Stimulated activated naive CD4-positive, alpha-beta T cell treated with Interleukin-2 at 50 U/mL for 16 hours (primary cell): ENCODE results near the gene SBF2.

ENCODE experiments used
- DNase-seq: peaks from one replicate; lab custom pipeline; 2025; lab: John Stamatoyannopoulos, UW

The SBF2 gene

DNA sequence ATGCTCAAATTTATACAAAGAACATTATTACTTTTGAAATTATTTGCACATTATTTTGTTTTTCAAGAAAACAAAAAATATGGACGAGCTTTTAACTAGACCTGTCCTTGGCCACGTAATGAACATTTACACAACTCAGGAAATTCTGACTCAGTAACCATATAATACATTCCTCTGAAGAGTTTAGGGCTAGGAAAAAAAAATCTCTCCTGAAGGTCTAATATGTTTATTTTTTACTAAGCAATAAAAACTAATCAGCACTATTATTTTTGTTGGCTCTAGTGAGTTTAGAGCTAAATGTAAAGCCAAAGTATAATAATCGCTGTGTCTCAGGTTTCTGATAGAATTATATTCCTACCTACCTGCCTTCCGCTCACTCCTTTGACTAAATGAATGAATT, 442.7 kb downstream of the SBF2 start:
- no peak for DNase-seq

DNA sequence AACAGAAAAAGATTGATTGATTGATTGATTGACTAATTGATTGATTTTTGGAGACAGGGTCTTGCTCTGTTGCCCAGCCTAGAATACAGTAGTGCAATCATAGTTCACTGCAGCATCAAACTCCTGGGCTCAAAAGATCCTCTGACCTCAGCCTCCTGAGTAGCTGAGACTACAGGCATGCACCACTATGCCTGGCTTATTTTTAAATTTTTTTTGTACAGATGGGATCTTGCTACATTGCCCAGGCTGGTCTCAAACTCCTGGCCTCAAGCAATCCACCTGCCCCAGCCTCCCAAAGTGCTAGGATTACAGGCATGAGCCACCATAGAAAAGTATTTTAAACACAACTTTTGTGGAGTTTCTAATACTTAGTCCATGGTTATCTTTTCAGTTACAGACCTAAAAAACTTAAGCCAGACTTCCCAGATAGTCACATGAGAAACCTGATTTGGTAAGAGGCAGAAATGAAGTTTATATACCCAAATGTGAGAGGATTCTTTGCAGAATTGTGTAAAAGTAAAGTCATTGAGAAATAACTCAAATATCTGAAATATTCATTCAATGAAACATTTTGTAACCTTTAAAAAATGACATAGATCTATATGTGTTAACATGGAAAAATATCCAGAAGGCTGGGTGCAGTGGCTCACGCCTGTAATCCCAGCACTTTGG, 443.7 kb downstream of the SBF2 start:
- no peak for DNase-seq

DNA sequence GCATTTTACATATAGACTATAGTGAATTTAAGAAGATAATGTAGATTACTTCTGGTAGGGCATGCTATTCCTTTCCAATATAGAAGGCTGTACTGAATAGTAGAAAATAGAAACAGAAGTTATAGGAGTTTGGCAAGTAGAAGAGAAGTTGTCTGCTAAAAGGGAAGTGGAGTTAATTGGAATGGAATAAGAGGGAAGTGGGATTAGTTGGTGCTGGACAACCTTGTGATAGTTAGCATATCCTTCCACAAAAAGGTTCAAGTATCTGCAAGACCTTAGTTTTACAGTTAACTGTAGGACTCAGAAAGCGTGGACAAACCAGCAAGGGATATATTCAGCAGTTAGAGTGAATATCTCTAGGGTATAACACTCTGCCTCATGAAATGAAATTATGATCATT, 444.6 kb downstream of the SBF2 start:
- no peak for DNase-seq

DNA sequence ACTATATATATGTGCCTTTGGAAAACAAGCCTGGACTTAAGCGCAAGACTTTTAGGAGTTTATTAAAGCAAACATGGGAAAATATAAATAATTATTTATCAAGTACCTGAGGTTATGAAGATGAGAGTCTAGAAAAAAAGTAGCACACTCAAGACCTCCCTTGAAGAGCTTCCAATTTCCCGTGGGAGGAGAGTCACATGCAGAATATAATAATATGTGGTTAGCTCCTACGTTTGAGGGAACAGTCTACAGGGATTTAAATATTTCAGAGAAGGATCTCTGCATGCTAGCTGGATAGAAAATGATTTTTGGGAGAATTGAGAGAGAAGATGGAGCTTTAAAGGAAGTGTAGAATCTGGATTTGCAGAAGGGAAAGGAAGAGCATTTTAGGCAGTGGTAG, 446.4 kb downstream of the SBF2 start:
- DNase-seq = no peak

DNA sequence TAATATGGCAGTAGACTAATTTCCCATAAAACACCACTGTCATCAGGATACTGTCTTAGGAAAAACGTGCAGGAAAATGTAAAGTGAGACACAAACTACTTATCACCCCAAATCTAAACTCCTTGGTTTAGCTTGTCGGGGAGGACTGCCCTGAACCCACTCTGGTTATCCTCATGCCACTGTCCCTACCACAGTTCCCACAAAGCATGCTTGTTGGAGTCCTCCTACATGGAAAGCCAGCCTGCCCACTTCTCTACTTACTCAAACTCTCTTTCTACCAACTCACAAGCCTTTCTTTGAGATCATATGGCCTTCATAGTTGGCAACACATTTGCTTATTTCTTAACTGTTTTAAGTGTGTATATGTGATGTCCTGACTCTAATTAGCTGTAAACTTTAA, 451.1 kb downstream of the SBF2 start:
- DNase-seq = no peak

DNA sequence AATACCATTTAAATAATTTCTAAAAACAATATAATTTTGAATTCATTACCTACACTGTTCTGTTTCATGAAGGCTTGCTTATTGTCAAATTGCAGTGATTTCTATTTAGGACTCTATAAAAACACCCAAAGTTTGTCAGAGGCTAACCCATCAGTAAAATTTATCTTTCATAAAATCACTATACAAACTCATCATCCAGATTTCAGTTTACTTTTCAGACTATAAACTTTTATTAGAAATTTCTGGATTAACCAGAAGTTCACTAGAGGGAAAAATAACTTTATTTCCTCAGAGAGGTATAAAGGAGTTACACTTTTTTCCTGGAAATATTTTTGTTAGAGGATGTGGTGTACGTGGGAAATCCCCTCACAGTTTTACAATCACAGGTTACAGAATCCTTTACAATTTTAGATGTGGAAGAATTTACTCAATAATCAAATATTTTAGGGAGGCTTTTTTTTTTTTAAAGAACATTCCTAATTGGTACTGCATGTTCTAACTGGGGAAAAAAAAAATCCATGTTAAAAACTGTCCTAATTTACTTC, 453.5 kb downstream of the SBF2 start:
- DNase-seq = no peak

DNA sequence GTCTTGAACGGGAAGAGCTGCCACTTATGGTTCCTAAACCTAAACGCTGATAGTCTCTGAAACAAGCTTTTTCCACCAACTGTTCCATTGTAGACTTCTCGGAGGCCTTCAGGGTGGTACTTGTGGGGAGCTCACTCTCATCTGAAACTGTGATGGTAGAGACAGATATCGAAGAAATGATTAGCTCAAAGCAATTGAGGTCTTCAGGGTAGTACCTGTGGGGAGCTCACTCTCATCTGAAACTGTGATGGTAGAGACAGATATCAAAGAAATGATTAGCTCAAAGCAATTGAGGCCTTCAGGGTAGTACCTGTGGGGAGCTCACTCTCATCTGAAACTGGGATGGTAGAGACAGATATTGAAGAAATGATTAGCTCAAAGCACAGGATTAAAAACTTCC, 454.5 kb downstream of the SBF2 start:
- no peak for DNase-seq

DNA sequence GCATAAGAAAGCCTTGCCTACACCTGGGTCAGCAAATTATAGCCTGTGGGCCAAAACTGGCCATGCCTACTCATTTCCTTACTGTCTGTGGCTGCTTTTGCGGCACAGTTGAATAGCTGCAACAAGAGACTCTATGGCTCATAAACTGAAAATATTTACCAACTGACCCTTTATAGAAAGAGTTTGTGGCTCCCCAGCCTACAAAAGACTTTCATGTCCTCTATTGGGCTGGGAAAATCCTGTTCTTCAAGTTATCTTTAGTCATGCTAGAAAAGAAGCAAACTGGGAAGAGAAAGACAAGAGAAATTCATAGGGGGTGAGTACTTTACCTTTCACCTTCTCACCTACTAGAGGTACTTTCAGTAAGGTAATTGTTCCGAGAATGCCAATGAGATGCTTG, 455.1 kb downstream of the SBF2 start:
- DNase-seq = no peak

DNA sequence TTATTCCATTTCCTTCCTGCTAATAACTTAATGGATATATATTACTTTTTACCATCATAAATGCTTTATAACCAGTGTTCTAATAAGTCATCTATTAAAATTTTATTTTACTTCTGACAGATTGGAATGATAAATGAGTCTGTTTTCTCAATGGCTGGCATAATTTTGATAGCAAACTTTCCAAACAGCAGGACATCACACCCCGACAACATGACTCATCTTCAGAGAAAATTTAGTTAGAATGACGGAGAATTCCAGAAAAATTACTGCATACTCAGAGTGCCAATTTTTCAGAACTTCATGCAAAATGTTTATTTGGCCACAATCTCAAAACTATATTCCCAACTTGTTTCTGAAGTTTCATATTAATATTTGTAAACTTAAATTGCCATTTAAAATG, 455.8 kb downstream of the SBF2 start:
- DNase-seq = no peak

DNA sequence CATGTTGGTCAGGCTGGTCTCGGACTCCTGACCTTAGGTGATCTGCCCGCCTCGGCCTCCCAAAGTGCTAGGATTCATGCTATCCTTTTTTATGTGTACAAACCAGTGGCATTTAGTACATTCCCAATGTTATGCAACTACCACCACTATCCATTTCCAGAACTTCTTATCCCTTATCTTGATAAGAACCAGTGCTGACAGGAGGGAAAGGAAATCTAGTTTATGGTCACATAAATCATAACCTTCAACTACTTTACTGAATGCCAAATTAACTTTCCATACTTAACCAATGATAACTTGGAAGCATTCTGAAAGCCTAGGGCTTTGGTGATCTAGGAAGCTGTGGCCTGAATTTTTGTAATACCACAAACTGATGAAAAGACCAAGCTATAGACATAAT, 459.7 kb downstream of the SBF2 start:
- DNase-seq = no peak

DNA sequence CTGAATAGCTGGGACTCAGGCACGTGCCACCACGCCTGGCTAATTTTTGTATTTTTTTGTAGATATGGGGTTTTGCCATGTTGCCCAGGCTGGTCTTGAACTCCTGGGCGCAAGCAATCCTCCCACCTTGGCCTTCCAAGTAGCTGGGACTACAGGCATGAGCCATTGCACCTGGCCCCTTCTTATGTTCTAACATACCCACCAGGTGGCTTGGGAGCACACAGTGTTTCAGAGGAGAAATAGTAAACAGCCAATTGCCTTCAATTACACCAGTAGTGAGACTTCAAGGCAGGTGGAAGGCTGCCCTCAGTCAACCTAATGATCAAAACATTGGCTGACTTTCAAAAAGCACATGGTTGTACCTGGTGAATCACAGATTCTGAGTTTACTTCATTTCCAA, 462.9 kb downstream of the SBF2 start:
- no peak for DNase-seq

DNA sequence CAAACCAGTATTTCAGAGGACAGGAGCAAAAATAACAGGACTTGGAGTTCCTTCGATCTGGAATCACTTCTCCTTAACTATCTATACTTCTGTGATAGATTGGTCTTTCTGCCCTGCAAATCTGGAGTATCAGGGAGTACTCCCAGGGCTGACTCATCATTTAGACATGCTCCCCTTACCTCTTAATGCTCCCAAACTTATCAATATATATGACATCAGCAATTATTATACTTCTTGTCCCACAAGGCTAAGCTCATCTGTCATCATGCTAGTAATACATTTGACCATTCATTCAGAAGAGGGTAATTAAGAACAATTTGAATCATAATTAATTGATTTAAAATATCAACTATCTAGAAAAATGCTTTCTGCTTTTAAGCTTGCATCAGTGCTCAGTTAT, 466.3 kb downstream of the SBF2 start:
- no peak for DNase-seq

DNA sequence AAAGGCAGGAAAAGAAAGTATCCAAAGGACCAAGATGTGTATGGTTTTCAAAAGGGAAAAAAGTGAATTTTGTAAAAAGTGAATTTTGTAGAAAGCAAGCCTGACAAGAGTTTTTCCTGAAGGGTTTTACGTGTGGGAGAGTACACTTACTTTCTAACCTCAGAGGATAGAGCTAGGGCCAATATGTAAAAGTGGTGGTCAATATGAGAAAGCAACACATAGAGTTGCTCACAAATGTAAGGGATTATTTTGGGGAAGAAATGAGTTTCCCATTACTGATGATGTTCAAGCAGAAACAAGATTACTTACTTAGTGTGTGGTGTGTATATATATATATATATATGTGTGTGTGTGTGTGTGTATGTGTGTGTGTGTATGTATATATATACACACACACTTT, 467.6 kb downstream of the SBF2 start:
- no peak for DNase-seq

DNA sequence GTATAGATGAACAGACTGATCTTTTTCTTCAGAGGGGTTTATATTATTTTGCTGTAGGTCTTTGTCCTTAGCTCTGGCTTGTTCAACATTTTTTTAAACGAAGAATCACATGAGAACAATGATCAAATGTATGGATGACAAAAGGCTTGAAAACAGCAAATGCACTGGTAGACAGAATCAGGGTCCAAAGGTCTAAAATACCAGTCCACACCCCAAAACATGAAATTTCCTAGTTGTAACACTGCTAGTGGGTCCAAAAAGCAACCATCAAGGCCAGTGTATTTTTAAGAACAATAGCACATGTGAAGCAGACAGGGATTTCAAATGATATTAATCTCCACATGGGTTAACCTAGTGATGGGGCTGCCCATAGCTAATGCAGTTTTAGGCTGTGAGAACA, 468.1 kb downstream of the SBF2 start:
- DNase-seq = no peak

DNA sequence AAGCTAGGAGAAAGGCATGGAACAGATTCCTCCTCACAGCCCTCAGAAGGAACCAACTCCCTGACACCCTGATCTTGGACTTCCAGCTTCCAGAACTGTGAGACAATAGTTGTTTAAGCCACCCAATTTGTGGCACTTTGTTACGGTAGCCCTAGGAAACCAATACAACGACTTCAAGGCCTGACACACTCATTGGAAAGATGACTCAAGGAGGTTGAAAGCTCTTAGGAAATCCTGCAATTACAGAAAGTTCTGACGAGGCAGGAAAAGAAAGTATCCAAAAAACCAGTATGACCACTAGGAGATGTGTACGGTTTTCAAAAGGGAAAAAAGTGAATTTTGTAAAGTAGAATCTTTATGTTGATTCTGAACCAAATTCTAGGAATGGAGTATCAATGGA, 468.7 kb downstream of the SBF2 start:
- DNase-seq = no peak

DNA sequence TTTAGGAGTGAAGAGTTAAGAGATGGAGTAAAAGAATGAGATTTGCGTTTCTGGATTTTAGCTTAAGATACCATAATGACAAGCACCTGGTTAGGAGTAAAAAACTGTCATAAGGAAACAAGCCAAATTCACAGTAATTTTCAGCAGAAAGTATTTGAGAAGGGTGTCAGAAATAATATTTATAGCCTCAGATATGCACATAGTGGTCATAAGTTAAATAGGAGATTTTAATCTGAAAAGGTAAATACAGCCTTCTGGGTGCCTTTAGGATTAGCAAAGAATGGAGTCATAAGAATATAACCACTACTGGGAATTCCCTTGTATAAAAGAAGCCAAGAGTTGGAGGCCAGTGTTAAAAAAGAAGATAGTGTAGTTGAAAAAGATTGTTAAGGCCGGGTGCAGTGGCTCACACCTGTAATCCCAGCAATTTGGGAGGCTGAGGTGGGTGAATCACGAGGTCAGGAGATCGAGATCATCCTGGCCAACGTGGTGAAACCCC, 470.1 kb downstream of the SBF2 start:
- no peak for DNase-seq

DNA sequence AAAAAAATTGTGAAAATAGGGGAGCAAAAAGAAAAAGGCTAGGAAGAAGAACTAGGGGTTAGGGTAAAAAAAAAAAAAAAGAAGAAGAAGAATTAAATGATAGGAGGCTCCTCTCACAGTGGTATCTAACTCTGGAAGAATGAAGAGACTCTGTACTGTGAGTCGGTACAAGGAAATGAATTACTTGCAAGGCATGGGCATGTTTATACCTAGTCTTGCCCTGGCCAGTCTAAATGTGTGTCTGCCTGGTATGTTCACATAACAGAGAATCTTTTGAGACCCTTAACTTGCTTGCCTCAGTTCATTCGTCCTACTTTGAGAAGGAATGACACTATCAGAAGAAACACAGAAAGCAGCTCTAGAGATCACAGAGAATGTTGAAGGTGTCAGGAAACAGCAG, 470.6 kb downstream of the SBF2 start:
- DNase-seq = no peak

DNA sequence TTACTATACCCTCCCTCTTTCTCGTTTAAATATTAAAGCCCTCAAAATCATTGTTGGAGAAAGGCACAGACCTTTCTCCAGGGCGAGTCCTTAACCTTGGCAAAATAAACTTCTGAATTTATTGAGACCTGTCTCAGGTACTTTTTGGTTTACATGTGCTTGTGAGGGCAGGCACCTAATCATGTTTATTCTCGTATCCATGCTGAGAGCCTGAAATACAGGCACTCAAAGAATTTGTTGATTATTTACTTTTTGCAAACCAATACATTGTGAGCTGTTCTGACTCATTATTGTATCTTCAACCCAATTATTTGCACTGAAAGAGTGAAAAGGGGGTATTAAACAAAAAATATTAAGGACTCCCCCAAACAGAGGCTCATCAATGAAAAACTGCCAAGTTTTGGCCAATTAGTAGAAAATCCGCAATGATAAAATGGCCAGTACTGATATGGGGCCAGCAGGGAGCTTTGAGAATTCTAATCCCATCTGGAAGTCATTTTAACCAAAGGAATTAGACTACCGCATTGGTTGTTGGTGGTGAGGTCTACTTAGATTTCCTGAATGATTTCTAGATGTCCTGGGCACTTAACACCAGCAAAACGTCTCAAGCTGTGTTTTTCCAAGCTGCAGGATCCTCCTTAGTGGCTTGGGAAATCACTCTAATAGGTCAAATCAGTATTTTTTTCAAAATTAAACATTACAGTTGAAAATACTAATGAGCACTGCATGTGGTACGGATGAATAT, 472.8 kb downstream of the SBF2 start:
- DNase-seq = no peak

DNA sequence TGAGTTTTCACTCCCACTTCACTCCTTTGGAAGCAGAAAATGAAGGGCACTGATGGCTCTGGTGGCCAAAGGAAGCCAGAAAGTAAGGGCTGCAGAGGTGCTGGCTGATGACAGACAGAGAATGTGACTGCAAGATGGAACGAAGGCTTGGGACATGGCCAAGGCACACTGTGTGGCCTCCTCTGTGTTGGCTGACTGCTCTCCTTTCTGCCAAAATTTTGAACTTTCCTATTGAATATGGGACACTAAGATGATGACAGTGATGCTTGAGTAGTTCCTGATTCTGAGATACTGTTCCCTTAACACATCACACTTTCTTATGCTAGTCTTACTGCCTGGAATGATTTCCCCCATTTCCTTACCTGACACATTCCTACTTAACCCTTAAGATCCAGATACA, 473.8 kb downstream of the SBF2 start:
- no peak for DNase-seq

DNA sequence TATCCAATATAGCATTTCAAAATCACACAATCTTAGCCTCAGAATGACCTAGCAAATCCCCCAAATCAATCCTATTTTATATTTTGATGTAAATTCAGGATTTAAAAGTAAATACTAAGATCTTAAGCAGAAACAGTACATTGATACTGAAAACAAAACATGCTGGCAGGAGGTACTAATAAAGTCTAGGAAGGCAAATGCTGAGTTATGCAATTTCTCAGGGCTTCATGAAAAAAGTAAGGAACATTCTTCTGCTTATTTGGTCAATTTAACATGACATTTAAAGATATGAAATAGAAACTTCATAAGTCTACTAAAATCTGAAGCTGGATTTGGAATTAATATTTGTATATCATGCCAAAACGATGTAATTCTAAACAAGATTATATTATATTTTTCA, 476.8 kb downstream of the SBF2 start:
- no peak for DNase-seq

DNA sequence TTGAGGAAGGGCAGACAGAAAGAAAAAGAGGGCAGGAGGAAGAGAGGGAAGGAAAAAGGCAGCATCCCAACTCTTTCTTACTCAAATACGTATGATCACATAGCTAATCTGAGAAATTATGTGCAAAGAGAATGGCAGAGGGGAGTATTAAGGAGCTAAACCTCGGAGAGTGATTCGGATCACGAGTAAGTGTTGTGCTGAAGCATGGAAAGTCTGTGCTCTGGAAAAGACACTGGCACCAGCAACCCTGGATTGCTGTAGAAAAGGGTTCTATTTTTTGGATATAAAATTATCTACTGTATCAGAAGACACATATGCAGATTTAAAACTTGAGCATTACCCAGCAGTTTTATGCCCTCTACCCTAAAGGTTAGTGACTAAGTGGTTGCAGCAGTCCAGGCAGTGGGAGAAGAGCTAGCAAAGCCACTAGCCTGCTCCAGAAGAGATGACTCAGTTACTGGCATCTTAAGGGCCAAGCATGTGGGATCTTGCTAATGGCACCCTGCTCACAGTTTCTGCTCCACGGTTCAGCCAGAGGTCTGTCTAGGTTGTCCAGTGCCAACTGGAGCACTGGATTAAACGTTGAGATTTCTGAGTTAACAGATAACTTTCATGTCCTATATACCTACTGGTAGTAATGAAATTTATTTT, 478.4 kb downstream of the SBF2 start:
- no peak for DNase-seq

DNA sequence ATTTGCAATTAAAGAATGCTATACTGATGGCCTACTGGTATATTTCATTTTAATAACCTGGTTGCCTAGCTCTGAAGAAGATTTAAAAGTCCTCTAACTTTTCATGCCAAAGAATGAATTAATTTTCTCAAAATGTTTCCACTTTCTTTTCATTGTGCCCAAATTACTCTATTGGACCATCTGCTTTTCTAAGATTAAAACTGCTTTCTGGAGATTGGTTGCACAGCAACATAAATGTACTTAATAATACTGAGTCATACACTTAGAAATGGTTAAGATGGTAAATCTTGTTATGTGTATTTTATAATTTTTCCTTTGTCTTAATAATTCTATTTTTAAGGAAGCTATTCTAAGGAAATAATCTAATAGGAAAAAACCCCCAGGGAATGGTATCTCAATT, 479.9 kb downstream of the SBF2 start:
- no peak for DNase-seq

DNA sequence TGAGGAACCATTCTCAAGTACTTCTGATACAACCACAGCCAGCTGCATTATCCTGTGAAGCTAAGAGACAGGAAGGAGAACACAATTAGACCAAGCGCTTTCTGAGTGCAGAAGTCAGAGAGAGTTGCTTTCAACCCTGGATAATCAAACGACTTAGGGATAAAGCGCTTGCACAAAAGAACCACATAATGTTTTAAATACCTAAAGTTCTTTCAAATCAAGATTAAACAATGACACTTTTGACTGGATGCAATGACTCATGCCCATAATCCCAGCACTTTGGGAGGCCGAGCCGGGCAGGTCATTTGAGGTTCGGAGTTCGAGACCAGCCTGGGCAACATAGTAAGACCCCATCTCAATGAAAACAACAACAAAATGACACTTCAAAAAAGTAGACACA, 485.1 kb downstream of the SBF2 start:
- DNase-seq = no peak
